Activated B cell treated with CpG ODN at 0.5 μM for 24 hours (primary cell): ENCODE results near the gene MS4A13. TPM values are rescaled to one million over a fixed set of nuclear protein-coding genes. Genes with fewer than 3 reads are reported as not detected.
"Not testable (repeated sequence)": the region's sequence is repeated elsewhere in the genome, so short reads cannot be mapped to it uniquely, and the experiment has no call there.

Experiments used
- ATAC-seq: fragments of 200-7000 bp; cut with Tn5 transposase; one replicate; pipeline ENCODE4 v1.10.0; 2021; ENCODE audit warnings: low read depth, mild to moderate bottlenecking, moderate library complexity
- CTCF ChIA-PET: fragments of 350-600 bp; sonication (Branson Sonifier 250); formaldehyde crosslinking; loops from one replicate; lab custom pipeline; 2021; ENCODE audit warnings: antibody characterized with exemption; lab: Charles Lee
- POLR2A ChIA-PET: fragments of 350-600 bp; sonication (Branson Sonifier 250); formaldehyde crosslinking; loops from one replicate; lab custom pipeline; 2021; ENCODE audit warnings: antibody characterized with exemption; lab: Charles Lee
- DNase-seq: peaks from one replicate; pipeline ENCODE4 v3.0.0; 2022
- H3K27ac Mint-ChIP-seq: one replicate; pipeline ENCODE4 v1.8.0; 2020; ENCODE audit warnings: mixed read lengths
- H3K27me3 Mint-ChIP-seq: one replicate; pipeline ENCODE4 v1.8.0; 2021; ENCODE audit warnings: mixed read lengths
- H3K36me3 Mint-ChIP-seq: one replicate; pipeline ENCODE4 v1.8.0; 2021; ENCODE audit warnings: low read depth, mixed read lengths
- H3K4me1 Mint-ChIP-seq: one replicate; pipeline ENCODE4 v1.8.0; 2021; ENCODE audit warnings: mixed read lengths
- H3K4me3 Mint-ChIP-seq: one replicate; pipeline ENCODE4 v1.8.0; 2020; ENCODE audit warnings: mild to moderate bottlenecking, mixed read lengths
- H3K9me3 Mint-ChIP-seq: one replicate; pipeline ENCODE4 v1.8.0; 2020; ENCODE audit warnings: mixed read lengths
- intact Hi-C: fragments of 100-400 bp; cut with micrococcal nuclease; formaldehyde crosslinking; loops from one replicate; pipeline ENCODE4 v1.15.1; 2024
- total RNA-seq: library from RNA; stranded (reverse); gene quantifications from 2 replicates; pipeline ENCODE4 v1.2.3, GENCODE V29; 2022
- TF ChIP-seq, protein P1 (sequence below): fragments of 200-600 bp; IDR thresholded peaks from one replicate; pipeline ENCODE4 v1.8.0; 2022; ENCODE audit warnings: antibody characterized with exemption, mild to moderate bottlenecking

The MS4A13 gene
- total RNA-seq, 1 donor from 2014 or later = not detected

DNA sequence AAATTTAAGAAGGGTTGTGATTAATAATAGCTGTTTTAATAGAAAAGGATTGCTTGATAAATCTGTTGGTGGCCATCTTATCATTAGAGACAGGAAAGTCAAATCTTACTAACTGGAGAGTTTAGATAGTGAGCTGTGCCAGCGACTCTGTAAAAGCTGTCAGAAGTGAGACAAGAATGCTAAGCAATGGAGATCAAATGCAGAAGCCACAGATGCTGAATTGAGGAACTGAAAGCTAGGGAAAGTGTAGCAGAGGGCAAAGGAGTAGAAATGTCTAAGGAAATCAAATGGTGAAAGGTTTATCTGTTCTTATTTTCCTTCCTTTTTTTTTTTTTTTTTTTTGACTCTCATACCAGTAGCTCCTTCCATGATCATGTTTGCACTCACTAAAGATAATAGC is 13.7 kb downstream of the MS4A13 start:
- TF ChIP-seq, protein P1, sequence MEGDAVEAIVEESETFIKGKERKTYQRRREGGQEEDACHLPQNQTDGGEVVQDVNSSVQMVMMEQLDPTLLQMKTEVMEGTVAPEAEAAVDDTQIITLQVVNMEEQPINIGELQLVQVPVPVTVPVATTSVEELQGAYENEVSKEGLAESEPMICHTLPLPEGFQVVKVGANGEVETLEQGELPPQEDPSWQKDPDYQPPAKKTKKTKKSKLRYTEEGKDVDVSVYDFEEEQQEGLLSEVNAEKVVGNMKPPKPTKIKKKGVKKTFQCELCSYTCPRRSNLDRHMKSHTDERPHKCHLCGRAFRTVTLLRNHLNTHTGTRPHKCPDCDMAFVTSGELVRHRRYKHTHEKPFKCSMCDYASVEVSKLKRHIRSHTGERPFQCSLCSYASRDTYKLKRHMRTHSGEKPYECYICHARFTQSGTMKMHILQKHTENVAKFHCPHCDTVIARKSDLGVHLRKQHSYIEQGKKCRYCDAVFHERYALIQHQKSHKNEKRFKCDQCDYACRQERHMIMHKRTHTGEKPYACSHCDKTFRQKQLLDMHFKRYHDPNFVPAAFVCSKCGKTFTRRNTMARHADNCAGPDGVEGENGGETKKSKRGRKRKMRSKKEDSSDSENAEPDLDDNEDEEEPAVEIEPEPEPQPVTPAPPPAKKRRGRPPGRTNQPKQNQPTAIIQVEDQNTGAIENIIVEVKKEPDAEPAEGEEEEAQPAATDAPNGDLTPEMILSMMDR = no peak
- no peaks in the 10 kb centered on the region for H3K27me3 Mint-ChIP-seq
- ChIA-PET POLR2A (interaction anchor here (0.7 to 1.1 kb wide), 2 partner anchors 10 to 46 kb away, joined by 3 to 6 read pairs; no protein-coding TSS in a partner anchor), CTCF (interaction anchor here (0.6 to 0.7 kb wide), 2 partner anchors 57 to 166 kb away, joined by 3 read pairs; no protein-coding TSS in a partner anchor)
- intact Hi-C loops = loop anchor here (5.0 kb wide), 1 partner anchor 43 kb away; no protein-coding TSS in a partner anchor
- peaks cover 14% of the 10 kb centered on the region for H3K4me1 Mint-ChIP-seq
- H3K9me3 Mint-ChIP-seq = no peaks in the 10 kb centered on the region
- H3K4me3 Mint-ChIP-seq = no peak overlapping the region
- peak overlapping the region; percentile 1 for H3K27ac Mint-ChIP-seq
- DNase-seq (no peak), ATAC-seq (peak; percentile 89)
- H3K36me3 Mint-ChIP-seq = no peaks in the 10 kb centered on the region

DNA sequence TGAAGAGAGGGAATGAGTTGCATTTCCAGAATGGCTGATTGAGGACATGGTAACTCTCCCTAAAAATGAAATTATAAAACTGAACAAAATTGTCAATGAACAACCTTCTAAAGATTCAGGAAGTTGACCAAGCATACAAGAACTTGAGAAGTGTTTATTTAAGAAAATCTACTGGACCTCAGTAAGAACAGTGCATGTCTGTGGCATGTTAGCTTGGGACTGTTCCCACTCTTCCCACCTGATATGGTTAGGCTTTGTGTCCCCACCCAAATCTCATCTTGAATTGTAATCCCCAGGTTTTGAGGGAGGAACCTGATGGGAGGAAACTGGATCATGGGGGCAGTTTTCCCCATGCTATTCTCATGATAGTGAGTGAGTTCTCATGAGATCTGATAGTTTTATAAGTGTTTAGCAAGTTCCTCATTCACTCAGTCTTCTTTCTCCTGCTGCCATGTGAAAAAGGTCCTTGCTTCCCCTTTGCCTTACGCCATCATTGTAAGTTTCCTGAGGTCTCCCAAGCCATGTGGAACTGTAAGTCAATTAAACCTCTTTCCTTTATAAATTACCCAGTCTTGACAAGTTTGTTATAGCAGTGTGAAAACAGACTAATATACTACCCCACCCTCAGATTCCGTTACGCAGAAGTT is 15.4 kb downstream of the MS4A13 start:
- DNase-seq (no peak), ATAC-seq (no peak)
- POLR2A ChIA-PET = no interaction called here
- H3K4me3 Mint-ChIP-seq = no peak overlapping the region
- TF ChIP-seq, protein P1 = no peak
- peaks cover 14% of the 10 kb centered on the region for H3K4me1 Mint-ChIP-seq
- H3K36me3 Mint-ChIP-seq = no peaks in the 10 kb centered on the region
- CTCF ChIA-PET = no interaction called here
- H3K27ac Mint-ChIP-seq = no peak overlapping the region
- intact Hi-C loops = no loop called here
- H3K27me3 Mint-ChIP-seq = no peaks in the 10 kb centered on the region
- H3K9me3 Mint-ChIP-seq = no peaks in the 10 kb centered on the region

DNA sequence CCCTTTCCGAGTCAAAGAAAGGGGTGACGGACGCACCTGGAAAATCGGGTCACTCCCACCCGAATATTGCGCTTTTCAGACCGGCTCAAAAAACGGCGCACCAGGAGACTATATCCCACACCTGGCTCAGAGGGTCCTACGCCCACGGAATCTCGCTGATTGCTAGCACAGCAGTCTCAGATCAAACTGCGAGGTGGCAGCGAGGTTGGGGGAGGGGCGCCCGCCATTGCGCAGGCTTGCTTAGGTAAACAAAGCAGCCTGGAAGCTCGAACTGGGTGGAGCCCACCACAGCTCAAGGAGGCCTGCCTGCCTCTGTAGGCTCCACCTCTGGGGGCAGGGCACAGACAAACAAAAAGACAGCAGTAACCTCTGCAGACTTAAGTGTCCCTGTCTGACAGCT is 17.2 kb downstream of the MS4A13 start:
- H3K27me3 Mint-ChIP-seq, H3K9me3 Mint-ChIP-seq, H3K36me3 Mint-ChIP-seq, DNase-seq, H3K4me3 Mint-ChIP-seq, POLR2A ChIA-PET, intact Hi-C loops, H3K27ac Mint-ChIP-seq, ATAC-seq, CTCF ChIA-PET: not testable (repeated sequence)
- H3K4me1 Mint-ChIP-seq = peaks cover 14% of the 10 kb centered on the region

DNA sequence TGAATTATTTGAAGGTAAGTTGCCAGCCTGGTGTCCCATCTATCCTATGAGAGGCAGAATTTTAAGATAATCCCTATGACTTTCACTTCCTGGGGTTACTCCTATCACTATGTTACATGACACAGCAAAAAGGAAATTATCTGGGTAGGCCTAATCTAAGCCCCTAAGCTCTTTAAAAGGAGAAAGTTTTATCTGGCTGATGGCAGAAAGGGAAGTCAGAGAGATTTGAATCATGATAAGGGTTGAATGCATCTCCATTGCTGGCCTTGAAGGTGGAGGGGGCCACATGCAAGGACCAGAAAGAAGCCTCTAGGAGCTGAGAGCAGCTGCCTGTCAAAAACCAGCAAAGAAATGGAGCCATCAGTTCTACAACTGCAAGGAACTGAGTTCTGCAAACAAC is 23.4 kb downstream of the MS4A13 start:
- ATAC-seq, H3K4me3 Mint-ChIP-seq, DNase-seq, H3K36me3 Mint-ChIP-seq, intact Hi-C loops, H3K27ac Mint-ChIP-seq, H3K9me3 Mint-ChIP-seq, CTCF ChIA-PET, H3K4me1 Mint-ChIP-seq, H3K27me3 Mint-ChIP-seq, POLR2A ChIA-PET: not testable (repeated sequence)

DNA sequence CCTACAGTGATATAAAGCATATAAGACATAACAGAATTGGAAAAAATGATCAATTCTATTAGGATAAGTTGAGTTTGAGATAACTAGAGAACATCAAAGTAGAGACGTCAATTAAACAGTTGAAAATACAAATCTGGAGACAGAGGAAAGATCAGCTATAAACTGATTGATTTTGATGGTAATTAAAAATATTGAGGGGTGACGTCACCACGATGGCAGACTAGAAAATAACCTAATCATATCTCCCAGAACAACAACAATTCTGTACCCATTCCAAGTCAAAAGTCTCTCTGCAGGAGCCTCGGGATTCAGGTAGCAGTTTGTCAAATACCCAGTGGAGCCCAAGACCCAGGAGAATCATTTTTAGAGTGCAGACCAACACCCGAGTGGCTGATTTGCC is 28.9 kb downstream of the MS4A13 start:
- CTCF ChIA-PET = no interaction called here

DNA sequence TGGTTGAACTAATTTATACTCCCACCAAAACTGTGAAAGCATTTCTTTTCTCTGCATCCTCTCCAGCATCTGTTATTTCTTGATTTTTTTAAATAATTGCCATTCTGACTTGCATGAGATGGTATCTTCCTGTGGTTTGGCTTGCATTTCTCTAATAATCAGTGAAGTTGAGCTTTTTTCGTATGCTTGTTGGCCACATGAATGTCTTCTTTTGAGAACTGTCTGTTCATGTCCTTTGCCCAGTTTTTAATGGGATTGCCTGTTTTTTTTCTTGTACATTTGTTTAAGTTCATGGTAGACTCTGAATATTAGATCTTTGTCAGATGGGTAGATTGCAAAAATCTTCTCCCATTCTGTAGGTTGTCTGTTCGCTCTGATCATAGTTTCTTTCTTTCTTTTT is 46.1 kb downstream of the MS4A13 start:
- intact Hi-C loops = no loop called here
- Mint-ChIP-seq H3K36me3 (peaks cover 7% of the 10 kb centered on the region), H3K27ac (no peak overlapping the region), H3K27me3 (peaks cover 1% of the 10 kb centered on the region), H3K9me3 (peaks cover 30% of the 10 kb centered on the region), H3K4me3 (no peak overlapping the region), H3K4me1 (peaks cover 8% of the 10 kb centered on the region)
- ChIA-PET POLR2A (interaction anchor here (0.7 kb wide), 1 partner anchor 9 kb away, joined by 12 read pairs; no protein-coding TSS in a partner anchor), CTCF (no interaction called here)
- ATAC-seq (no peak), DNase-seq (no peak)
- TF ChIP-seq, protein P1 = no peak

More for the DNA sequence above, 28.9 kb downstream of the MS4A13 start:
- H3K36me3 Mint-ChIP-seq = peaks cover 2% of the 10 kb centered on the region
- no peak overlapping the region for H3K27ac Mint-ChIP-seq
- H3K4me1 Mint-ChIP-seq = no peaks in the 10 kb centered on the region
- H3K9me3 Mint-ChIP-seq = peaks cover 6% of the 10 kb centered on the region
- TF ChIP-seq, protein P1 = no peak
- DNase-seq (no peak), ATAC-seq (no peak)
- POLR2A ChIA-PET = no interaction called here
- H3K4me3 Mint-ChIP-seq = no peak overlapping the region
- H3K27me3 Mint-ChIP-seq = peaks cover 5% of the 10 kb centered on the region
- intact Hi-C loops = no loop called here
